Fibroblast of skin of right biceps (primary cell): ENCODE data around the gene NETO2.
A peak's percentile ranks its signal among the peaks of the same experiment; 100 is the strongest.

ENCODE experiments used
- DNase-seq: peaks from one replicate; pipeline ENCODE4 v3.0.0-alpha.2; 2013

Gene NETO2

DNA sequence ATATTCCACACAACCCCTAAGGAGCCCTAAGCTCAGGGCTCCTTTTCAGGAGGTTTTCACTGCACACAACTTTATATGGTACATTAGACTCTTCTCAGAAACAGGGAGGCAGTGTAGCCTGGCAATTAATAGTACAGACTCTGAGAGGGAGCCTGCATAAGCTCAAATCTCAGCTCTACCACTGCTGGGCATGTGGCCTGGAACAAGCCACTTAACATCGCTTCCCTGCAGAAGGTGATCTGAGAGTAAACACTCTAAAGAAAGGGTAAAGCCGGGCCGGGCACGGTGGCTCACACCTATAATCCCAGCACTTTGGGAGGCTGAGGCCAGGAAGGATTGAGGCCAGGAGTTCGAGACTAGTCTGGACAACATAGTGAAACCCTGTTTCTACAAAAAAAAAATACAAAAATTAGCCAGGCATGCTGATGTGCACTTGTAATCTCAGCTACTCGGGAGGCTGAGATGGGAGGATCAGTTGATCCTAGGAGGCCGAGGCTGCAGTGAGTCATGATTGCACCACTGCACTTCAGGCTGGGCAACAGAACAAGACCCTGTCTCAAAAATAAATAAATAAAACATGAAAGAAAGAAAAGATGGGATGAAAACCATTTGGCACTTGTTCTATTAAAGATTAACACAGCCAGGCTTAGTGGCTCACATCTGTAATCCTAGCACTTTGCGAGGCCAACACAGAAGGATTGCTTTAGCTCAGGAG lies 99.6 kb downstream of the NETO2 start:
- no peak for DNase-seq

DNA sequence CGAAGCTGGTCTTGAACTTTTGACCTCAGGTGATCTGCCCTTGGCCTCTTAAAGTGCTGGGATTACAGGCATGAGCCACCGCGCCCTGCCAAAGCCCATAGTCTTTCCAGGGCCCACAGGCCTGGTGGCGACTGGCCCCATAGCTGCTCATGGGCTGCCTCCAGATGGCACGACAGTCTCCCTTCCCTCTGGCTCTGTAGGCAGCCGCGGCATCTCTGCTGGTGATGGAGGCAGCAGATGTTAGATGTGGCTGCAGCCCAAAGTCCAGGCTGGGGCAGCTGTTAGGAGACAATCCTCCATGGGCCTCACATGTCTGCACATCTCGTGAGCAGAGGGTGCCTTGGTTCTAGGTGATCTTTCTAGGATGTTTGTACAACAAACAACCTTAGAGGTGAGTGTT lies 100.5 kb downstream of the NETO2 start:
- DNase-seq, result no peak

DNA sequence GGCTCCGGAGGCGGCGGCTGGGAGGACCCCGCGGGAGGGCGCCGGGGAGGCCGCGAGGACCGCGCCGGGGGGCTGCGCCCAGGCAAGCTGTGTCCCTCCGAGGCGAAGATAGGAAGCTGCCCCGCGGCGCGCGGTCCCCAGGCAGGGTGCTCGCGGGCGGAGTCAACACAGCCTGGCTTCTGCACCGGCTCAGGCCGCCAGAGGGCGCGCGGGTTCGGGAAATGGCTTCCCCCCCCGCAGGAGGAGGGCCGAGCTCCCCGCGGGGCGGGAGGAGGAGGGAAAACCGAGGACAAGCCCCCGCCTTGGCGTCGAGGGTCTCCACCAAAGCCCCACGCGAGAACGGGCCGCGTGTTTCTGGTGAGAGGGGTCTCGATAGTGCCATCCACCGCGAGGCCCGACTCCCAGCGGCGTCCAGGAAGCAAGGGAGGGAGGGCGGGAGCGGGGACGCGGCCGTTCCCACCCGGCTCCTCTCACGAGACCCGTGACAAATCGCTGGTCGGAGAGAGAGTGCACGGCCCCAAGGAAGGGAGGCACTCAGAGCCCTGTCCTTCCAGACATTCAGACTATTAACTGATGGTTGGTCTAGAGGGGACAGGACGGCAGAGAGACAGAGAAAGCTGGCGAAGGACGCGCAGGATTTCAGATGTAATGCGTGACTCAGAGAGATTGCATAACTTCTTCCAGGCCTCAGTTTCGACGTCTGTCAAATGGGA lies 105.8 kb downstream of the NETO2 start:
- peak; percentile 79 for DNase-seq

DNA sequence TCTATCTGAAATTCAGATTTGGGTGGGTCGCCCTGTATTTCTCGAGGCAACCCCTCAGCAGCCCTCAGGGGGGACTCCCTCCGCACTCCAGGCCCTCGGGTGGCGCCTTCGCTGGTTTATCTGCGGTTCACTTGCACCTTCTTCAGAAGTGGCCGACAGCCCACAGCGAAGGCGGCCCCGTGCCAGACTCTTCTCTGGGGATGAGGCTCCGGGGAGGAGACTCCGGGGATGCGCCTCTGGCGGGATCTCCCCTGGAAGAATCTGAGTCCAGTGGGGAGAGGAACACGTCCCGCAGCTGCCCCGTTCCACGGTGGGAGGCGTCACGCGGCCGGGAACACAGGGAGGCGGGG lies 106.4 kb downstream of the NETO2 start:
- DNase-seq, result peak; percentile 17

DNA sequence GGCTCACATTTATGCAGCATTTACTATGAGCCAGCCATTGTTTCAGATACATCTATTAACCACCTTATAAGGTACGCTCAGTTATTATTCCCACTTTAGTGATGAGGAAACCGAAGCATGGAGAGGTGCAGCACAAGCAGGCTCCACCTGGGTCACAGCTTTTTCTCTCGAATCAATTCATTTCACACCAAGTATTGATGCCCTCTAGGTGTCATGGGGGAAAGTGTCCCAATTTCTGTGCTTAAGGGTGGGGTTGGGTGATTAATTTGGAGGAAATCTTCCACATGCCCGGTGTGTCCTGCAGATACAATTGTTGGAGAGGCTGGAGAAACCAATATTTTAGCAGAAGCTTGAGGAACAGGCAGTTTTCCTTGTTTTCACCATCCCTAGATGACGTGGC lies 107.5 kb downstream of the NETO2 start:
- no peak for DNase-seq

DNA sequence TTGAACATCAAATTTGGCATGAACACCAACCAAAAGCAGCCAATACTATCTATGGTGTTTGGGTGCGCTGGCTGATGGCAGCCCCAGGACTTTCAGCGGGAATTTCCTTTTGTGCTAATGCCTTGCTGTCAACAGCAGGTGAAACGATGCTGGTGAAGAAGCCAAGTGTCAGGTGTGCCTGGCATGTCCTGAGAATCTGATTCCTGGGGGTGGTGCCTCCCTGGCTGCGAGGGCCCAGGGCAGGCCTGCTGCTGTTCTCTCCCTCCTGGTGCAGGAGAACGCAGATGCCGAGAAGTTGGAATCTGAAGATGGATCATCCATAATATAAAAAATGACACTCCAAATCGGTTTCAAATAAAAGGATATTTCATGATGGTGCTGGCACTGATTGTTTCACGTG lies 108.3 kb downstream of the NETO2 start:
- DNase-seq, result no peak

DNA sequence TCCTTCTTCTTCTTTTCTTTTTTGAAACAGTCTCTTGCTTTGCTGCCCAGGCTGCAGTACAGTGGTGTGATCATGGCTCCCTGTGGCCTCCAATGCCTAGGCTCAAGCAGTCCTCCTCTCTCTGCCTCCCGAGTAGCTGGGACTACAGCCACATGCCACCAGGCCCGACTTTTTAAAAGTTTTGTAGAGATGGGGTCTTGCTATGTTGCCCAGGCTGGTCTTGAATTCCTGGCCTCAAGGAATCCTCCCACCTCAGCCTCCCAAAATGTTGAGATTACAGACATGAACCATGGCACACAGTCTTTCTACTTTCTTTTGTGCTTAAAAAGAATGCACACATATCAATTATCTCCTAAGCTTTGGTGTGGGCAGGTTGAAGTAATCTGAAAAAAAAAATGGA lies 109.3 kb downstream of the NETO2 start:
- DNase-seq, result no peak

DNA sequence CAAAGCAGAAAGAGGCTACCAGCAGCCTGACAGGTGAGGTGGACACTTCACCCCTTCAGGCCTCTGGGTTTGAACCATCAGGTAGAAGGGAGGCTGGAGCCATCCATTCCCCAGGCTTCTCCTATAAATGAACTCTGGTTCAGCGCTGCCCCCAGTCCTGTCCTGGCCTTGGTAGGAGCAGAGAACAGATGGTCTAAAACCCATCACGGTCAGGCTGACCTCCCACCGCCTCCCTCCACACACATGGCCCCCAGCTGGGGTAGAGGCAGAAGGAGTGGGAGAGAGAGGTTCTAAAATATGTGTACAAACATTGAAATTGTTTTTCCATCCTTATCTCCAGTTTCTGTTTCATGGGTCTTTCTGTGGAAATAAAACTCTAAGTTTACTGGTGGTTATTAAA lies 110.6 kb downstream of the NETO2 start:
- no peak for DNase-seq

DNA sequence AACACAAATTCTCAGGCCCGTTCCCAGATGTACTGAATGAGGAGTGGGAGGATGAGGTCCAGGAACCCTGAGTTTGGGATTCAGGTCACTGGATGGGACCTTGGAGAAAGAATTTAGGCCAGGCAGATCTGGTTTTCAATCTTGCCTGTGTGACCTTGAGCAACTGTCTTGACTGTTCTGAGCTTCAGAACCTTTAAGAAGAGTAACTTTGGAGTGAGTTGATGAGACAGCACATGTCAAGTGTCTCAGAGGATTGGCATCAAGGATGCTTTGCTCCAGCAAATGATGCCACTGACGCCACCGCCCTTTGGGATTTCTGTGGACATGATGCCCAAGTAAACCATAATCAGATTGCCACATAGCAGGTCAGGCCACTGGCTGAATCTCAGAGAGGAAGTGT lies 114.0 kb downstream of the NETO2 start:
- DNase-seq, result no peak

DNA sequence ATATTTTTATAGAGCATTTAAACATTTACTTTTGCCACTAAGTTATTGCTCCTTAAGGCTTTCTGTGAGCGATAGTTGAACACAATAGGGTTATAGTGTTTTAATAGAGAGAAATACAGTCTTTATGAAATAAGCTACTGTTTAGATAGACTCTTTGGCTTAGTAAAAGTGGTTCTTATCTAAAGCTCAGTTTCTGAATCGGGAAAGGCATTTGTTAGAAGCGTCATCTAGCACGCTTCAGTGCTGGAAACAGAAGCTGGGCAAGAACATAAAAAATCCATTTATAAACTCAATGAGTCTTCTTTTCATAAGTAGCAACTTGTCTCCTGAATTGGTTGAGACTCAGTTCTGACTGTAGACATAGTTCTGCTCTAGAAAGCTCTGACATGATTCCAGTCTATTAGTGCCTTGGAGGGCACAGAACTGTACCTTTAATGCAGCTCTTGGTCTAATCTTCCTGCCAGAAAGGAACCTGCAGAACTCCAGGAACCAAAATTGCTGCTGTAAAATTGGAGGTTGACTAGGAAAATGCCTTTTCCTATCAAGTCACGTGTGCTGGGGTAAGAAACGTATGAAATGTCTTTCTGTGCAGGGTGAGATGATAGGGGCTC lies 114.9 kb downstream of the NETO2 start:
- DNase-seq, result no peak
